ENCODE data around the gene WDR88. TPM values are rescaled to one million over a fixed set of nuclear protein-coding genes. Genes with fewer than 3 reads are reported as not detected.

WDR88 gene
- total RNA-seq, 2 experiments from 2014 or later = not detected

Other genes starting within 250 kb of the WDR88 start
- gene CEP89, start 160.2 kb upstream of the WDR88 start, total RNA-seq = 10 to 100 TPM; 14.6 to 15.5 TPM
- 10 to 100 TPM in 1 of 2 experiments, 1 to 10 TPM in 1; 9.6 to 10.5 TPM for gene FAAP24, start 159.9 kb upstream of the WDR88 start, total RNA-seq
- gene RHPN2, start 67.2 kb upstream of the WDR88 start, total RNA-seq = 1 to 10 TPM; 3.1 to 3.4 TPM
- gene GPATCH1, start 50.9 kb upstream of the WDR88 start, total RNA-seq = 1 to 10 TPM; 8.3 to 9.1 TPM
- under 1 TPM; 0.76 to 0.84 TPM for gene LRP3, start 62.2 kb downstream of the WDR88 start, total RNA-seq
- not detected for gene SLC7A10, start 93.7 kb downstream of the WDR88 start, total RNA-seq
- gene CEBPA, start 170.4 kb downstream of the WDR88 start, total RNA-seq = under 1 TPM; 0.10 TPM
- gene CEBPG, start 241.6 kb downstream of the WDR88 start, total RNA-seq = 10 to 100 TPM; 37.3 to 38.7 TPM

All from activated naive CD4-positive, alpha-beta T cell treated with anti-CD3 and anti-CD28 coated beads for 36 hours (primary cell).